GM19324 (cell line): Measurements from ENCODE around the gene EPGN.

Experiments used
- ATAC-seq: cut with Tn5 transposase; IDR thresholded peaks from one replicate; pipeline ENCODE4 v1.9.1; 2021; ENCODE audit warnings: mild to moderate bottlenecking, moderate library complexity; ENCODE audit not compliant: unreplicated experiment, low FRiP score

Gene EPGN, protein sequence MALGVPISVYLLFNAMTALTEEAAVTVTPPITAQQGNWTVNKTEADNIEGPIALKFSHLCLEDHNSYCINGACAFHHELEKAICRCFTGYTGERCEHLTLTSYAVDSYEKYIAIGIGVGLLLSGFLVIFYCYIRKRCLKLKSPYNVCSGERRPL

GRCh38 chr4:74308215-74308614, at the start of gene EPGN:
EPGN (plus strand) TSS chr4:74308470; CDS start chr4:74308534, 64 bp downstream.
- no peak for ATAC-seq

DNA sequence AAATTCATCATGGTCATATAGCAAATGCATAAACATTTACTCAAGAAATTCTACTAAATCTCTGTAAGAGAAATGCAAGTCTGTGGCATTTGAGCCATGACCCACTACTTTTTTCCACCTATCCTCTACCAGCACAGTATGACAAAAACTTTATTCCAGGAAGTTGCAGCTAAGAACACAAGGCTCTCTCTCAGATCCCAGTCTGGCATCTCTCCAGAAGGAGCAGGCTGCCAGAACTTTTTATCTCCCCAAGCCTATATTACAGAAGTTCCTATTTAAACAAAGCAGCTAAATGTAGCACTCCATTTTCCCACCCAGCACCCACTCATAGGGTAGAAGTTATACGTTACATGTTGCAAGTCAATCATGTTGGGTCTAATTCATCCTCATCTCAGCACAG, 49.3 kb upstream of the EPGN start:
- ATAC-seq = no peak

DNA sequence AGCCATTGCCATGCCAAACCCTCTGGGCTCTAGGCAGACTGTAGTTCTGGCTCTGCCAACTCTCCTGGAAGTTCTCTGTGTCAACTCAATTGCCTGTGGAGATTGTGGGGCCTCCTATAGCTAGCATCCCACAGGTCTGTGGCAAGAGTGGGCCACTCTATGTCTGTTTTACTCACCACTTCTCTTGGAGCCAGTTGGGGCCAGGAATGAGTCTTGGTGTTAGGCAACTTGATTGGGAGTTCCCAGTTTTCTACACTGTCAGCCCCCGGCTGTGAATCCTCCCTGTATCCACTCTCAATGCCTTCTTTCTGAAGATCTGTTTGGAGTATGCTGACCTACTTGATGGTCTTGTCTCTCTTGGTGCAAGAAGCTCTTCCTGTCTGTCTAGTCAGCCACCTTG, 48.2 kb upstream of the EPGN start:
- no peak for ATAC-seq

- ATAC-seq = no peak
Observed at GRCh38 chr4:74262522-74262921, 45.7 kb upstream of the EPGN start.

GRCh38 chr4:74263551-74263950, 44.7 kb upstream of the EPGN start:
- no peak for ATAC-seq

DNA sequence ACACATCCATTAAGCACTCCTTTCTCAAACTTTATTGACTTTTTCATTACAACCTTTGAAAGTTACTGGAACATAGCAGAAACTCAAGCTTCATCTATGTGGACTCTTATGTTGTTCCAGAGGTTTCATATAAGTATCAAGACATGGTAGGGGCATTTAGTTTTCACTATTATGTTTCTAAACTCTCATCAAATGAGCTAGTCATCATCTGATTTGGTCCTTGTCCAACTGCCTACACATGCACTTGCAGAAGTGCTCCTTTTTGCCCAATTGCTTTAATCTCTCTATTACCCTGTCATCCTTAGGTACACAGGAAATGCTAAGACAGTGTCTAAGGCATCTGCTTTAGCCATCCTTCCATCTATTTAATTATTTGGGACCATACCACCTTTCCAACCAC, 42.2 kb upstream of the EPGN start:
- ATAC-seq = no peak

DNA sequence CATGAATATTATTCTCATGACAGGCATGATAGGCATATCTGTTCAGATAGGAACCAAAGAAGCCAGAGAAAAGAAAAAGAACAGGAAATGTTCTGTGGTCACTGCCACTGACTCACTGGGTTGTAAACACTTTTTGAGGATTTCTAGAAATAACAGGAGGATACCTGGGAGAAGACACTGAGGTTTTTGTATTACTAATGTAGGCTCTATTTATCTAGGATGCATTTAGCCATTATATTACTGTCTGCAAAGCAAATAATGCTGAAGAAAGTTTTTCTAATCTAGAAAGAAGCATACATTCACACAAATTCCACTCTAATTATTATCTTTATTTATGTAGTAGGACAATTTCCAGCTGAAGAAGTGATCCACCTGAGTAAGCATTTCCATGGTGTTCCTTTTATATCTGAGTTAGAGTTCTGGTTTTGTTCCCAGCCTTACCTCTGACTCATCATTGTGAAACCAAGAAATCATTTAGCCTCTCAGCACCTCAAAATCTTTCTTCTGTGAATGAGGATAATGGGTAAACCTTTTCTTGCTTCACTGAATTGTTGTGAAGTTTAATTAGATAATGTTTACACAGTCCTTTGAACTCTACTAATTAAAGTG, 40.2 kb upstream of the EPGN start:
- ATAC-seq = no peak

DNA sequence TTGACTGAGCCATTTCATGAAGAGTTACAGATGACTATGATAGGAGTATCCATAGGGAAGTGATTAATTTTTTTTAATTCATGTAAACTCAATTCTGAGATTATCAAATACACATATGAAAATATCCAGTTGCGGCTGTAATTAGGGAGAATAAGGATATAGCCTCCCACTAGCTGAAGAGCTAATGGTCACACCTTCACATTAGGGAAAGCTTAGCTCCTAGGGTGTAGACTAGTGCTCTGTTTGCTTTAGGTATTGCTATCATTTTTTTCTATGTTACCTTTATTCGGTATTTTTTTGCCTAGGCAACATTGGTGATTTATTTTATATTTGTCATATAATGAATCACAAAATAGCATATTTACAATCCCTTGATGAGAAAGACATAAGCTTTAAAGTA, 39.6 kb upstream of the EPGN start:
- no peak for ATAC-seq

DNA sequence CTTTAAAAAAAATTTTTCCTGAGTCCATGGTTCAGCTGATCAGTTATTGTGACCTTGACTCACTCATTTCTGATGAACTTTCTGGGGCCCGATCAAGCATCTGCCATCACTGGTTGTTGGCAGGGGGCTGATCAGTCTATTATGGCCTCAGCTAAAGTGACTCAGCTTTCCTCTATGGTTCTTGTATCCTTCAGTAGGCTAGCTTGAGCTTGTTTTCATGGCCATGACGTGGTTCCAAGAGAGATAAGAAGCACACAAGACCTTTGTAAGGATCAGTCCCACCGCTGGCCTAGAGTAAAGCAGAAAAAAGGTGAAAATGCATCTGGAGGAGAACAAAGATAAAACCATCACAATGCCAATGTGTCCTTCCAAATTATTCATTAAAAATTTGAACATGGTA, 29.8 kb upstream of the EPGN start:
- ATAC-seq = no peak

GRCh38 chr4:74279716-74280115, 28.6 kb upstream of the EPGN start:
- ATAC-seq = no peak

DNA sequence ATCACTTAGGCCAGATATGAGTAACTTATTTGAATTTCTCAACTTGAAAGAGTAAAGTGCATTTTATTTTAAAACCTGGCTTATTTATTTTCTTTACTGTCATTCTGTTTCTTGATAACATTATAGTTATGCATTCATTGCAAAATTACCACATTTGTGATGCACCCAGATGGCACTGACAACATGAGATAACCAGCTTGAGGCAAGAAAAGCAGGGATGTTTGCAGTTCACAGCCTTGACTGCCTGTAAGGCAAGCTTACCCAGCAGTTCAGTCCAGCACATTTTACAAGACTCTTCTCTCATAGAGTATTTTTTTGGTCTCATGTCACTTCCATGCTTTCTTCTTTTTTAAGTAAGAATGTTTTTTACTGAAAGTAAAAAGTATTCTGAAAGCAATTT, 25.3 kb upstream of the EPGN start:
- ATAC-seq = no peak

DNA sequence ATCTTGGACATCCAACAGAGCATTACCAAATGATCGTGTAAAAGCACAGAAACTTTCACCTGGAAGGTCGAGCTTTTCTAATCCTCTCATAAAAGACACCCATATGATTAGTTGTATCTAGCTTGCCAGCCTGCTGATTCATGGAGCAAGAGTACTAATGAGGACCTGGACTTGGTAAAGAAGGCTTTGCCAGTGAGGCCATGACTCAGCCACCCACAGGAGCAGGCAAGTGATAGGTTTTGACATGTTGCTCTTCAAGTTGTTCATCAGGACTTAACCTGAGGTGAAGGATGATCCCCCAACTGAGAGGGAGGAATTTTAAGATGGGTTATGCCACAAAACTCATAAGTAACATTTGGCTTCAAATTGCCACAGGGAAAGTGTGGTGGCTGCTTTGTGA, 24.7 kb upstream of the EPGN start:
- ATAC-seq = no peak

DNA sequence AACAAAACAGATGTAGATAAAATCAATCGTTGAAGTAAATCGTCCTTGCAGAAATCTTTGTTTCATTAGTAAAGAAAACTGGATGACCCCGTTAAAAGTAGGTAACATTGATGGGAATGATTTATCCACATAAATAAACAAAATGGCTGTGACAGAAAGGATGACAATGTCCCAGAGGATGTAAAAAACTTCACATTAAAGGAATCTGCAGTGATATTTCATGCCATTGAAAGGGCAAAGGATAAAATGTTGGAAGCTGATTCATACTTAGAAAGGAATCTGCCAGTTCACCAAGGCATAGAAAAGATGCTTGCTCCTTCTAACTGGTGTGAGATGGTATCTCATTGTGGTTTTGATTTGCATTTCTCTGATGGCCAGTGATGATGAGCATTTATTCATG, 24.2 kb upstream of the EPGN start:
- ATAC-seq = no peak

DNA sequence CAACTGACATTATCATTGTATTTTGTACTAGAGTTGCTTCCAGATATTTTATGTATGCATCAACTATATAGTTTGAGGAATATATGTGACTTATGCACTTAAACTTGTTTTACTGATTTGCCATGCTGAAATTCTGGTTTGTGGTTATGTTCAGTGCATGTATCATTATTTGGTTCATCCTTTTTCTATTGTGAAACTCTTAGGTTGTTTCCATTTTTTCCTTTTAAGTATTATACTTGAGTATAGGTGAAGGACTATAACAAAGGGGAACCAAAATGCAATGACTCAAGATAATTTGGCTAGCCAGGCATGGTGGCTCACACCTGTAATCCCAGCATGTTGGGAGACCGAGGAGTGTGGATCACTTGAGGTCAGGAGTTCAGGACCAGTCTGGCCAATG, 21.1 kb upstream of the EPGN start:
- ATAC-seq = no peak

DNA sequence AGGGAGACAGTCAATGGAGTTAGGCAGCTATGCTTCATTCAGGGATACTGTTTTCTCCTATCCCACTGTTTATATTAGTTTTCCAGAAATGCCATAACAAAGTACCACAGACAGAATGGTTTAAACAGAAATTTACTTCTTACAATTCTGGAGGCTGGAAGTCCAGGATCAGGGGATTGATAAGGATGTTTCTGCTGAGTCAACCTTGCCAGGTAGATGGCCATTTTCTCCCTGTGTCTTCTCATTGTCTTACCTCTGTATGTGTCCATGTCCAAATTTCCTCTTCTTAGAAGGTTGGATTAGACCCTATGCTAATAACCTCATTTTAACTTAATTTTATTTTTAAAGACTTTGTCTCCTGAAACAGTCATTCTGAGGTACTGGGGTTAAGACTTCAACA, 20.5 kb upstream of the EPGN start:
- ATAC-seq = no peak

DNA sequence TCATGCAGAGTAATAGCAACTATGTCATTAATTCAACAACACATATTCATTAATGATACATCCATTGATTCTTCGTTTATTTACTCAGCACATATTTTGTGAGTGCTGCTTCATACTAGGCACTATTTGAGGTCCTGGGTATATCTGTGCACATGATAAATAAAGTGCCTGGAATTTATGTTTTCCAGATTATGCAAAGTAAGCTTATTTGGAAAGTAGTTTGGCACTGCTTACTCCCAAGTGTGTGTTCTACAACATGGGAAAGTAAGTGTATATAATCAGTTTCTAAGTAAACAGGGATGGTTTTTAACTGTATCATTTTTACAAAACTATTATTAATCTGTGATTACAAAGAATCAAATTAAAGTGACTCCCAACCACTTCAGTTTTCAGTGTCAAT, 16.8 kb upstream of the EPGN start:
- no peak for ATAC-seq

DNA sequence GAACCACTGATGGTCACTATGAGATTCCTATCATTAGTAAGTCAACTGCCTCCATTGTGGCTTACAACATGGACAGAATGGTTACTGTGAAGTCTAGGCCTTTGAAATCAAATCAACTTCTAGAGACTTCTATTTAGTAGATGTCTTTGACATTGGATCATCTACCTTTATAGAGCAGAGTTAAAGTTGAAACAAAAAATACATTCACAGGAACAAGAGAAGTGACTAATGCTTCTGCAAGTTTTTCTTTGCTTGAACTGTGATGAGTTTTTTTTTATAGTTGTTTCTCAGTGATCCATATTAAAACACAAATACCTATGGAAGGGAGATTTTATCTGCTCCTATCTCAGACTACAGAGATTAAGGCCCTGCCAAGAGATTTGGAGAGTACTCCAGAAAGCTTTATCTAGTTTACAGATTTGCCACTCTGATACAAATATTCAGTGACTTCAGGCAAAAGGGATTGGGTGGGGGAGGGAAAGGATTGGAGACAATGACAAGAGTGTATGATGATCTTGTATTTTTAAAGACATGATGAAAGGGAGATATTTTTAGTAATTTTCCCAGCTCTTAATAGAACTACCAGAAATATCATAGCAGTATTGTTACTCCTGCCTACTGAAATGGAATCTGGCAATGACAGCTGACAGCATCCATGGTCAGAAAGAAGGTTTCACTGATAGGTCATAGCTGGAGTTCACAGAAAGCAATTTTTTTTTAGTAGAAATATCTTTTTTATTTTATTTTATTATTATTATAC, 16.0 kb upstream of the EPGN start:
- ATAC-seq = no peak

DNA sequence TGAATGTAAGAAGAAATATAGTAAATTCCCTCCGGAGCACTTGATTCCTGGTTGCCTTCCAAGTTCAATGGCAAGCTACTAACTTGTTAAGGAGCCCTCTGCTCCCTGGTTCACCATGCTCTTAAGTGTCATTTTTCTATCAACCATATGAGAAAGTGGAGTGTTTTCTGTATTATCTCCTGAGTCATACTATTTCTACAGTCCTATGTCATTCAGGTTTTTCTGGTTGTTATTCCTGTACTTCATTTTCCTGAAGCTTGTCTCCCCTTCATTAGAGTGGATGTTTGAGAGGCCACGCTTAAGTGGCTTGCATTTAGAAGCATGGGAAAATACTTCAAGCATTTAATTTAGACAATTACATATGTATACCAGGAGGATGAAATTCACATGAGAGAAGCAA, 14.7 kb upstream of the EPGN start:
- ATAC-seq = no peak

DNA sequence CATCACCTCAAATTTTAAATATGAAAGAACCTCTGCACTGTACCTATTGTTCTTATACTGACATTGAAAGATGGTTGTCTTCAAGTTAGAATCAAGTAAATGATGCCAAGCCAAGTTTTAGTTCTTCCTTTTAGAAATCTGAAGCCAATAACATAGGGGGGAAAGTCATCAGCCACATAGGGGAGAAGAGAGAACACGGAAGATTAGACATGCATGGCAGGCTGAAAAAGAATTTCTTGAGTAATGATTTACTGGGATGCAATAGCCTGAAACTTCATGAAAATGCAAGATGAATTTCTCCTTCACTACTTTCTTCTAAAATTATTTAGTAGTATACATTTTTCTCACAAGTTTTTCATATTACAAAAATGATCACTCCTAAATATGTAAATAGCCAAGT, 13.6 kb upstream of the EPGN start:
- ATAC-seq = no peak

DNA sequence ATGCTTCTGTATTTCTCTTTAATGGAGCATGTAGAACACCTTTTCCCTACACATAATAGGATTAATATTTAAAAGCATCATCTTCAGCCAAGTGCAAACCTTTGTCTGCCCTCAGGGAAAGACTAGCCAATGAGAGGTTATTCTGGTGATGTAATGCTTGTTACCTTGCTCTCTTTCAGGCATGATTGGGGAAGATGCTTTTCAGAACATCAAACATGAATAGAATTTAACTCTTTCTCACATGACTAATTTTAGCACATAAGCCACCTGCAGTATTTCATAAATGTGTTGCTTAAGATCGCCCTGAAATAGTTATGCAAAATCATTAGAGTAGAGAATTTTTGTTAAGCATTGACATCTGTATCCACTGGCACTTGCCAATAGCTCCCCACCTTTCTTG, 10.7 kb upstream of the EPGN start:
- ATAC-seq = peak; percentile 57

- no peak for ATAC-seq
Observed at GRCh38 chr4:74304095-74304625, 4.1 kb upstream of the EPGN start.

DNA sequence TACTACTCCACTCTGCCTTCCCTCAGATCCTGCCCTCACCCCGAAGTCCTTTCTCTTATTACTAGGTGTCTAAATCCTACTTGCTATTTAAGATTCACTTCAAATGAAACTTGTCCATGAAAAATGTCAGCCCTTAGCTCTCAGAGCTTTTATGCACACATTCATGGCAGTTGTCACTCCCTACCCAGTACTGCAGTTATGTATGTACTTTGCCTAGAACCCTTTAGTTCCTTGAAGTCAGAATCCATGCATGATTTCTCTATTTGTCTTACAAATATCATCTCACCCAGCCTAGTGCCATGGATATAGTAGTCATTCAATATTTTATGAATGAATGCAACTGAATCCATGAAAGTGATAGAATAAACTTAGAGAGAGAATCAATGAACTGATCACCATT, 3.3 kb upstream of the EPGN start:
- ATAC-seq = no peak
